ENCODE measurements around the gene ZNF326.
A peak's percentile ranks its signal among the peaks of the same experiment; 100 is the strongest.

Gene ZNF326

GRCh38 chr1:89973471-89974127, 21.3 kb upstream of the ZNF326 start:
- no peak for DNase-seq
- Mint-ChIP-seq H3K9me3 (no peaks in the 10 kb centered on the region), H3K4me1 (peaks cover 20% of the 10 kb centered on the region), H3K4me3 (no peak overlapping the region), H3K27me3 (ENCODE audit: low read depth, poor library complexity) (peaks cover 6% of the 10 kb centered on the region), H3K27ac (no peak overlapping the region), H3K36me3 (ENCODE audit: low read depth) (no peaks in the 10 kb centered on the region)
- TF ChIP-seq CTCF (IDR thresholded peaks at IDR 0.05) = no peak

- no peak for TF ChIP-seq CTCF (IDR thresholded peaks at IDR 0.05)
- H3K27me3 Mint-ChIP-seq (ENCODE audit: low read depth, poor library complexity) = peaks cover 6% of the 10 kb centered on the region
- peaks cover 20% of the 10 kb centered on the region for H3K4me1 Mint-ChIP-seq
- no peak overlapping the region for H3K4me3 Mint-ChIP-seq
- no peak for DNase-seq
- no peak overlapping the region for H3K27ac Mint-ChIP-seq
- H3K9me3 Mint-ChIP-seq = no peaks in the 10 kb centered on the region
- no peaks in the 10 kb centered on the region for H3K36me3 Mint-ChIP-seq (ENCODE audit: low read depth)
Observed at GRCh38 chr1:89974256-89974655, 20.7 kb upstream of the ZNF326 start.

- Mint-ChIP-seq H3K27me3 (ENCODE audit: low read depth, poor library complexity) (peaks cover 6% of the 10 kb centered on the region), H3K9me3 (no peaks in the 10 kb centered on the region), H3K27ac (peak overlapping the region; percentile 64), H3K4me3 (no peak overlapping the region), H3K4me1 (peaks cover 20% of the 10 kb centered on the region), H3K36me3 (ENCODE audit: low read depth) (no peaks in the 10 kb centered on the region)
- TF ChIP-seq CTCF (IDR thresholded peaks at IDR 0.05) = no peak
- DNase-seq = no peak
Observed at GRCh38 chr1:89974696-89975470, 20.0 kb upstream of the ZNF326 start.

GRCh38 chr1:89975540-89976125, 19.3 kb upstream of the ZNF326 start:
- peaks cover 24% of the 10 kb centered on the region for H3K4me1 Mint-ChIP-seq
- no peak for DNase-seq
- H3K27ac Mint-ChIP-seq = no peak overlapping the region
- no peaks in the 10 kb centered on the region for H3K9me3 Mint-ChIP-seq
- H3K27me3 Mint-ChIP-seq (ENCODE audit: low read depth, poor library complexity) = peaks cover 6% of the 10 kb centered on the region
- no peak overlapping the region for H3K4me3 Mint-ChIP-seq
- H3K36me3 Mint-ChIP-seq (ENCODE audit: low read depth) = no peaks in the 10 kb centered on the region
- no peak for TF ChIP-seq CTCF (IDR thresholded peaks at IDR 0.05)

GRCh38 chr1:89978755-89979154, 16.2 kb upstream of the ZNF326 start:
- H3K9me3 Mint-ChIP-seq = no peaks in the 10 kb centered on the region
- no peak for TF ChIP-seq CTCF (IDR thresholded peaks at IDR 0.05)
- H3K4me3 Mint-ChIP-seq = no peak overlapping the region

More at GRCh38 chr1:89978755-89979154, 16.2 kb upstream of the ZNF326 start:
- no peaks in the 10 kb centered on the region for H3K36me3 Mint-ChIP-seq (ENCODE audit: low read depth)
- H3K27ac Mint-ChIP-seq = no peak overlapping the region
- peaks cover under 1% of the 10 kb centered on the region for H3K27me3 Mint-ChIP-seq (ENCODE audit: low read depth, poor library complexity)
- no peak for DNase-seq
- H3K4me1 Mint-ChIP-seq = peaks cover 32% of the 10 kb centered on the region

Measured in nephron progenitor cell (in vitro differentiated cells).